Measurements from ENCODE around the gene SRCAP. TPM values are rescaled to one million over a fixed set of nuclear protein-coding genes. Genes with fewer than 3 reads are reported as not detected.
A peak's percentile ranks its signal among the peaks of the same experiment; 100 is the strongest.

The SRCAP gene
- total RNA-seq, 2 experiments from 2014 or later, result 81.7 to 86.1 TPM

GRCh38 chr16:30657866-30658730 lies 40.9 kb upstream of the SRCAP start, which contains the start of gene FBRS:
TSS of gene FBRS (plus strand) at chr16:30658431. CDS start at chr16:30659519, 1,088 bp downstream.
- Mint-ChIP-seq H3K27ac (peak within 1 kb of the TSS; percentile 100), H3K9me3 (no peaks in the 10 kb centered on the region), H3K4me1 (peaks cover 49% of the 10 kb centered on the region), H3K27me3 (no peaks in the 10 kb centered on the region), H3K36me3 (ENCODE audit: low read depth) (peaks cover 47% of the 10 kb centered on the region), H3K4me3 (peak within 1 kb of the TSS; percentile 93)
- DNase-seq, result peak; percentile 100
- ChIA-PET CTCF (interaction anchor here (0.8 to 3.3 kb wide), 26 partner anchors 8 to 472 kb away, joined by 3 to 32 read pairs (median 4); partner anchors contain the start of genes DCTPP1 and PRR14), POLR2A (no interaction called here)

GRCh38 chr16:30658731-30659506 lies 40.1 kb upstream of the SRCAP start:
- H3K9me3 Mint-ChIP-seq, result no peaks in the 10 kb centered on the region
- peaks cover 52% of the 10 kb centered on the region for H3K36me3 Mint-ChIP-seq (ENCODE audit: low read depth)
- peak overlapping the region; percentile 93 for H3K4me3 Mint-ChIP-seq
- DNase-seq, result no peak
- peaks cover 56% of the 10 kb centered on the region for H3K4me1 Mint-ChIP-seq
- H3K27ac Mint-ChIP-seq, result peak overlapping the region; percentile 100
- CTCF ChIA-PET, result interaction anchor here (0.8 to 3.3 kb wide), 26 partner anchors 8 to 290 kb away, joined by 3 to 32 read pairs (median 4); partner anchors contain the start of genes DCTPP1 and PRR14
- POLR2A ChIA-PET, result no interaction called here
- H3K27me3 Mint-ChIP-seq, result no peaks in the 10 kb centered on the region

GRCh38 chr16:30659507-30660423 lies 39.2 kb upstream of the SRCAP start:
- Mint-ChIP-seq H3K4me1 (peaks cover 56% of the 10 kb centered on the region), H3K4me3 (peak overlapping the region; percentile 88), H3K9me3 (no peaks in the 10 kb centered on the region), H3K27ac (peak overlapping the region; percentile 89), H3K27me3 (no peaks in the 10 kb centered on the region), H3K36me3 (ENCODE audit: low read depth) (peaks cover 56% of the 10 kb centered on the region)
- CTCF ChIA-PET, result interaction anchor here (0.9 to 3.3 kb wide), 22 partner anchors 8 to 282 kb away, joined by 3 to 32 read pairs (median 4); partner anchors contain the start of genes DCTPP1 and PRR14
- peak; percentile 48 for DNase-seq
- POLR2A ChIA-PET, result no interaction called here

- DNase-seq, result peak; percentile 79
- Mint-ChIP-seq H3K27ac (peak overlapping the region; percentile 89), H3K4me1 (peaks cover 55% of the 10 kb centered on the region), H3K4me3 (peak overlapping the region; percentile 88), H3K36me3 (ENCODE audit: low read depth) (peaks cover 54% of the 10 kb centered on the region), H3K27me3 (no peaks in the 10 kb centered on the region), H3K9me3 (no peaks in the 10 kb centered on the region)
- ChIA-PET POLR2A (no interaction called here), CTCF (interaction anchor here (1.0 to 3.3 kb wide), 7 partner anchors 10 to 48 kb away, joined by 3 to 16 read pairs (median 8); partner anchors contain the start of gene PRR14)
These were observed 38.3 kb upstream of the SRCAP start for GRCh38 chr16:30660424-30661261.

GRCh38 chr16:30662449-30662848 lies 36.5 kb upstream of the SRCAP start:
- H3K4me3 Mint-ChIP-seq, result no peak overlapping the region
- H3K27ac Mint-ChIP-seq, result peak overlapping the region; percentile 50
- H3K9me3 Mint-ChIP-seq, result no peaks in the 10 kb centered on the region
- POLR2A ChIA-PET, result no interaction called here
- CTCF ChIA-PET, result interaction anchor here (0.8 to 3.2 kb wide), 3 partner anchors 28 to 32 kb away, joined by 3 to 18 read pairs (median 14); no protein-coding TSS in a partner anchor
- H3K27me3 Mint-ChIP-seq, result no peaks in the 10 kb centered on the region
- H3K36me3 Mint-ChIP-seq (ENCODE audit: low read depth), result peaks cover 50% of the 10 kb centered on the region
- H3K4me1 Mint-ChIP-seq, result peaks cover 38% of the 10 kb centered on the region
- DNase-seq, result no peak

- POLR2A ChIA-PET, result no interaction called here
- peaks cover 53% of the 10 kb centered on the region for H3K36me3 Mint-ChIP-seq (ENCODE audit: low read depth)
These were observed 35.9 kb upstream of the SRCAP start for GRCh38 chr16:30663038-30663437.

GRCh38 chr16:30663820-30664219 lies 35.2 kb upstream of the SRCAP start:
- no peak overlapping the region for H3K27ac Mint-ChIP-seq
- no peak overlapping the region for H3K4me3 Mint-ChIP-seq
- no peak for DNase-seq
- peaks cover 55% of the 10 kb centered on the region for H3K36me3 Mint-ChIP-seq (ENCODE audit: low read depth)
- no peaks in the 10 kb centered on the region for H3K9me3 Mint-ChIP-seq
- no peaks in the 10 kb centered on the region for H3K27me3 Mint-ChIP-seq
- peaks cover 37% of the 10 kb centered on the region for H3K4me1 Mint-ChIP-seq
- ChIA-PET CTCF (interaction anchor here (0.6 to 3.2 kb wide), 3 partner anchors 19 to 238 kb away, joined by 3 to 18 read pairs (median 4); no protein-coding TSS in a partner anchor), POLR2A (no interaction called here)

More at GRCh38 chr16:30663038-30663437, 35.9 kb upstream of the SRCAP start:
- Mint-ChIP-seq H3K27me3 (no peaks in the 10 kb centered on the region), H3K4me3 (no peak overlapping the region), H3K9me3 (no peaks in the 10 kb centered on the region), H3K4me1 (peaks cover 37% of the 10 kb centered on the region), H3K27ac (peak overlapping the region; percentile 58)
- CTCF ChIA-PET, result interaction anchor here (0.6 to 3.2 kb wide), 3 partner anchors 19 to 239 kb away, joined by 3 to 18 read pairs (median 4); no protein-coding TSS in a partner anchor
- no peak for DNase-seq

- no peaks in the 10 kb centered on the region for H3K9me3 Mint-ChIP-seq
- H3K4me1 Mint-ChIP-seq, result peaks cover 37% of the 10 kb centered on the region
- no peak overlapping the region for H3K27ac Mint-ChIP-seq
- ChIA-PET POLR2A (no interaction called here), CTCF (interaction anchor here (0.7 to 3.2 kb wide), 3 partner anchors 12 to 29 kb away, joined by 3 to 18 read pairs (median 7); no protein-coding TSS in a partner anchor)
- DNase-seq, result no peak
- no peaks in the 10 kb centered on the region for H3K27me3 Mint-ChIP-seq
- H3K4me3 Mint-ChIP-seq, result no peak overlapping the region
- peaks cover 53% of the 10 kb centered on the region for H3K36me3 Mint-ChIP-seq (ENCODE audit: low read depth)
These were observed 34.3 kb upstream of the SRCAP start for GRCh38 chr16:30664616-30665109.

- H3K4me1 Mint-ChIP-seq, result peaks cover 37% of the 10 kb centered on the region
- no peak for DNase-seq
- no peaks in the 10 kb centered on the region for H3K9me3 Mint-ChIP-seq
- peak overlapping the region; percentile 41 for H3K27ac Mint-ChIP-seq
- H3K4me3 Mint-ChIP-seq, result no peak overlapping the region
- CTCF ChIA-PET, result interaction anchor here (0.7 to 3.2 kb wide), 3 partner anchors 11 to 29 kb away, joined by 3 to 18 read pairs (median 7); no protein-coding TSS in a partner anchor
- H3K36me3 Mint-ChIP-seq (ENCODE audit: low read depth), result peaks cover 54% of the 10 kb centered on the region
- no peaks in the 10 kb centered on the region for H3K27me3 Mint-ChIP-seq
- POLR2A ChIA-PET, result no interaction called here
These were observed 33.7 kb upstream of the SRCAP start for GRCh38 chr16:30665155-30665829.

- CTCF ChIA-PET, result interaction anchor here (0.5 to 3.2 kb wide), 4 partner anchors 24 to 31 kb away, joined by 3 to 18 read pairs (median 6); no protein-coding TSS in a partner anchor
These were observed 33.2 kb upstream of the SRCAP start for GRCh38 chr16:30665830-30666190.

More at GRCh38 chr16:30665830-30666190, 33.2 kb upstream of the SRCAP start:
- Mint-ChIP-seq H3K9me3 (no peaks in the 10 kb centered on the region), H3K36me3 (ENCODE audit: low read depth) (peaks cover 53% of the 10 kb centered on the region), H3K27me3 (no peaks in the 10 kb centered on the region), H3K4me3 (no peak overlapping the region), H3K4me1 (peaks cover 33% of the 10 kb centered on the region), H3K27ac (peak overlapping the region; percentile 41)
- DNase-seq, result no peak
- POLR2A ChIA-PET, result no interaction called here

All from activated CD4-positive, alpha-beta T cell treated with anti-CD3 and anti-CD28 coated beads, Interleukin-2, amount 10 ng/mL, durations not matched to agents 7 days and 5 days (primary cell).